B cell (primary cell): ENCODE data around the gene FAF1. TPM values are rescaled to one million over a fixed set of nuclear protein-coding genes. Genes with fewer than 3 reads are reported as not detected.
A peak's percentile ranks its signal among the peaks of the same experiment; 100 is the strongest.

Source experiments
- ATAC-seq: fragments of 200-7000 bp; cut with Tn5 transposase; one replicate; pipeline ENCODE4 v1.10.0; 2021; ENCODE audit warnings: low read depth, mild to moderate bottlenecking, moderate number of reproducible peaks, moderate library complexity
- CTCF ChIA-PET: fragments of 350-600 bp; sonication (Branson Sonifier 250); formaldehyde crosslinking; loops from one replicate; lab custom pipeline; 2021; ENCODE audit warnings: antibody characterized with exemption, inconsistent platforms; lab: Charles Lee
- POLR2A ChIA-PET: fragments of 350-600 bp; sonication (Branson Sonifier 250); formaldehyde crosslinking; loops from one replicate; lab custom pipeline; 2021; ENCODE audit warnings: antibody characterized with exemption; lab: Charles Lee
- DNase-seq: peaks from one replicate; pipeline ENCODE4 v3.0.0; 2013
- H2AFZ ChIP-seq: 2 replicates; pipeline ENCODE4 v1.6.1; 2012; ENCODE audit warnings: mild to moderate bottlenecking, low read depth, low read length; ENCODE audit not compliant: insufficient read depth, poor library complexity, severe bottlenecking
- H3K27ac ChIP-seq, 2 donors: 1 replicate in 1 of 2; 2 replicates in 1 of 2; pipeline ENCODE4 v1.5.1; 2012 to 2013; ENCODE audit warnings: low read length in 2 of 2, mild to moderate bottlenecking in 2 of 2, moderate library complexity in 1 of 2
- H3K27me3 ChIP-seq, 4 experiments: fragments of 200-600 bp in 1 of 4; sonication (generic) in 1 of 4; replicated peaks in 1 of 4; 1 replicate in 2 of 4; 2 replicates in 2 of 4; pipeline versions ENCODE4 v1.6.1 to v1.7.0; 2013 to 2016; ENCODE audit warnings: low read length in 3 of 4, mild to moderate bottlenecking in 2 of 4, mixed read lengths in 1 of 4, moderate library complexity in 1 of 4; ENCODE audit not compliant: insufficient read depth in 4 of 4, control insufficient read depth in 3 of 4; ENCODE audit errors: control extremely low read depth in 1 of 4
- H3K36me3 ChIP-seq, 2 experiments: replicated peaks in 1 of 2; 1 replicate in 1 of 2; 2 replicates in 1 of 2; pipeline versions ENCODE4 v1.6.1 to v1.7.1; 2013; ENCODE audit warnings: low read length in 1 of 2; ENCODE audit not compliant: insufficient read depth in 2 of 2, control insufficient read depth in 1 of 2; ENCODE audit errors: control extremely low read depth in 1 of 2, extremely low read depth in 1 of 2
- H3K4me1 ChIP-seq, 2 donors: fragments of 200-600 bp in 1 of 2; sonication (generic) in 1 of 2; 1 replicate in 1 of 2; 2 replicates in 1 of 2; pipeline versions ENCODE4 v1.5.1 to v1.6.1; 2013 to 2017; ENCODE audit warnings: low read length in 2 of 2; ENCODE audit not compliant: control insufficient read depth in 2 of 2, insufficient read depth in 2 of 2
- H3K4me2 ChIP-seq: replicated peaks from 2 replicates; pipeline ENCODE3; 2012; ENCODE audit warnings: mild to moderate bottlenecking, low read depth, low read length; ENCODE audit not compliant: poor library complexity, severe bottlenecking
- H3K4me3 ChIP-seq, 5 experiments: fragments of 200-600 bp in 1 of 5; sonication (generic) in 1 of 5; 1 replicate in 3 of 5; 2 replicates in 2 of 5; pipeline versions ENCODE4 v1.5.1 to v1.7.0; 2011 to 2016; ENCODE audit warnings: low read length in 4 of 5, mild to moderate bottlenecking in 4 of 5, low read depth in 2 of 5, control low read depth in 1 of 5, moderate library complexity in 1 of 5; ENCODE audit not compliant: insufficient read depth in 1 of 5; ENCODE audit errors: control extremely low read depth in 1 of 5, extremely low read depth in 1 of 5
- H3K79me2 ChIP-seq: fragments of 200-600 bp; sonication (generic); one replicate; pipeline ENCODE4 v1.6.0; 2016; ENCODE audit warnings: low read length; ENCODE audit not compliant: control insufficient read depth, insufficient read depth
- H3K9ac ChIP-seq: fragments of 200-600 bp; sonication (generic); 2 replicates; pipeline ENCODE4 v1.6.1; 2017; ENCODE audit warnings: mild to moderate bottlenecking, low read length, moderate library complexity
- H3K9me3 ChIP-seq, 3 donors: one replicate each; pipeline versions ENCODE4 v1.6.1 to v1.7.1; 2013; ENCODE audit warnings: low read length in 2 of 3; ENCODE audit not compliant: control insufficient read depth in 2 of 3, insufficient read depth in 1 of 3; ENCODE audit errors: control extremely low read depth in 1 of 3
- H4K20me1 ChIP-seq: 2 replicates; pipeline ENCODE4 v1.6.0; 2012; ENCODE audit warnings: mild to moderate bottlenecking, low read length; ENCODE audit not compliant: insufficient read depth, control insufficient read depth, poor library complexity, severe bottlenecking
- H3K27ac Mint-ChIP-seq: one replicate; pipeline ENCODE4 v1.8.0; 2021; ENCODE audit warnings: mixed read lengths
- H3K27me3 Mint-ChIP-seq: one replicate; pipeline ENCODE4 v1.8.0; 2021; ENCODE audit warnings: mixed read lengths
- H3K4me1 Mint-ChIP-seq: one replicate; pipeline ENCODE4 v1.8.0; 2021; ENCODE audit warnings: mixed read lengths
- H3K4me3 Mint-ChIP-seq: one replicate; pipeline ENCODE4 v1.8.0; 2021; ENCODE audit warnings: mixed read lengths
- H3K9me3 Mint-ChIP-seq: one replicate; pipeline ENCODE4 v1.8.0; 2022; ENCODE audit warnings: mixed read lengths; ENCODE audit not compliant: insufficient read depth
- EZH2 ChIP-seq: IDR thresholded peaks from 2 replicates; pipeline ENCODE4 v1.6.1; 2012; ENCODE audit warnings: borderline replicate concordance, low read depth, mild to moderate bottlenecking, moderate library complexity, low read length; ENCODE audit not compliant: insufficient read depth, poor library complexity, severe bottlenecking
- WGBS: methylation state at CpG from one replicate; pipeline ENCODE4 v1.1.5; 2013; ENCODE audit warnings: missing lambda C conversion rate; ENCODE audit not compliant: insufficient coverage; 5-methylcytosine and 5-hydroxymethylcytosine counted together
- intact Hi-C: fragments of 100-400 bp; cut with micrococcal nuclease; formaldehyde crosslinking; loops from one replicate; pipeline ENCODE4 v1.10.0; 2022
- polyA plus RNA-seq: library from polyadenylated mRNA; depleted of rRNA; stranded (reverse); fragments of >200 nt; gene quantifications from 2 replicates; pipeline ENCODE4 v1.2.3, GENCODE V29; 2012
- total RNA-seq, 2 donors: library from RNA; stranded (reverse); fragments of 120-200 nt in 1 of 2; gene quantifications; 1 replicate in 1 of 2; 2 replicates in 1 of 2; pipeline versions ENCODE4 v1.2.3 to v1.2.4, GENCODE V29; 2013 to 2022
- TF ChIP-seq, protein P1 (sequence below): fragments of 200-600 bp; IDR thresholded peaks from one replicate; pipeline ENCODE4 v1.8.0; 2022; ENCODE audit warnings: antibody characterized with exemption, mild to moderate bottlenecking

The FAF1 gene
- total and polyA plus RNA-seq, 2 donors (not counting 1 experiment from before 2014, with no cell fraction given) = 10.1 to 58.4 TPM

DNA sequence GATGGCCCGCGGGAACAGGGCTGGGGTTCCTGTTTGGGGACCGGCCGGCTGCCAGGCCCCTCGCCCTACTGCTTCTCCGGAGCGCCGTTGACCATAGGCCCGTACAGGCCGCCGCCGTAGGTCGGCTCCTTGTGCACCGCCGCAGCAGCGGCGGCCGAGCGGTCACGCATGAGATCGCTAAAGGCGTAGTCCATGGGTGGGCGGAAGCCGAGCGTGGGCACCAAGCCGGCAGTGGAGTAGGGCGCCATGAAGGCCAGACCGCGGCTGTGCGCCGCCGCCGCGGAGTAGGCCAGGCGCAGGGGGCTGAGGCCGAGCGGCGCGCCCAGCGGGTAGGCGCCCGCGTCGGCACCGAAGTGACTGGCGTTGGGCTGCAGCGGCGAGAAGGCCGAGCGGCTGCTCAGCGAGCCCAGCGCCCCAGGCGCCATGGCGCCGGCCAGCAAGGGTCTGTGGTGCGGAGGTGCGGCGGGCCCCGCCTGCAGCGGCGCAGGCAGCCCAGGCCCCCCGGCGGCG, 541.4 kb downstream of the FAF1 start:
- peak overlapping the region; percentile 33 for H2AFZ ChIP-seq
- peaks cover 67% of the 10 kb centered on the region for H3K27me3 Mint-ChIP-seq
- intact Hi-C loops = no loop called here
- H3K4me3 ChIP-seq = no peak overlapping the region
- no peaks in the 10 kb centered on the region for H3K36me3 ChIP-seq
- peaks cover 0 to 96% (median 67%) of the 10 kb centered on the region in 4 experiments for H3K27me3 ChIP-seq
- peaks cover 42% of the 10 kb centered on the region for H3K4me1 Mint-ChIP-seq
- no peak overlapping the region for H3K27ac Mint-ChIP-seq
- H3K4me1 ChIP-seq = peaks cover 40 to 65% of the 10 kb centered on the region in 2 donors
- H3K27ac ChIP-seq = no peak overlapping the region
- H3K4me3 Mint-ChIP-seq = peak overlapping the region; percentile 55
- ATAC-seq (no peak), DNase-seq (peak; percentile 47)
- CTCF ChIA-PET = no interaction called here
- WGBS = 7% methylated on average over 64 of the region's 64 CpGs
- peaks cover 0 to 86% (median 0%) of the 10 kb centered on the region in 3 donors for H3K9me3 ChIP-seq
- no peaks in the 10 kb centered on the region for H3K9me3 Mint-ChIP-seq
- POLR2A ChIA-PET = no interaction called here
- H3K4me2 ChIP-seq = peak overlapping the region; percentile 69
- H3K9ac ChIP-seq = no peak overlapping the region
- no peaks in the 10 kb centered on the region for H4K20me1 ChIP-seq
- H3K79me2 ChIP-seq = no peaks in the 10 kb centered on the region
- TF ChIP-seq, protein P1, sequence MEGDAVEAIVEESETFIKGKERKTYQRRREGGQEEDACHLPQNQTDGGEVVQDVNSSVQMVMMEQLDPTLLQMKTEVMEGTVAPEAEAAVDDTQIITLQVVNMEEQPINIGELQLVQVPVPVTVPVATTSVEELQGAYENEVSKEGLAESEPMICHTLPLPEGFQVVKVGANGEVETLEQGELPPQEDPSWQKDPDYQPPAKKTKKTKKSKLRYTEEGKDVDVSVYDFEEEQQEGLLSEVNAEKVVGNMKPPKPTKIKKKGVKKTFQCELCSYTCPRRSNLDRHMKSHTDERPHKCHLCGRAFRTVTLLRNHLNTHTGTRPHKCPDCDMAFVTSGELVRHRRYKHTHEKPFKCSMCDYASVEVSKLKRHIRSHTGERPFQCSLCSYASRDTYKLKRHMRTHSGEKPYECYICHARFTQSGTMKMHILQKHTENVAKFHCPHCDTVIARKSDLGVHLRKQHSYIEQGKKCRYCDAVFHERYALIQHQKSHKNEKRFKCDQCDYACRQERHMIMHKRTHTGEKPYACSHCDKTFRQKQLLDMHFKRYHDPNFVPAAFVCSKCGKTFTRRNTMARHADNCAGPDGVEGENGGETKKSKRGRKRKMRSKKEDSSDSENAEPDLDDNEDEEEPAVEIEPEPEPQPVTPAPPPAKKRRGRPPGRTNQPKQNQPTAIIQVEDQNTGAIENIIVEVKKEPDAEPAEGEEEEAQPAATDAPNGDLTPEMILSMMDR = no peak
- no peak for TF ChIP-seq EZH2

GRCh38 chr1:50417946-50418599, 542.0 kb downstream of the FAF1 start:
- CTCF ChIA-PET = no interaction called here
- Histone ChIP-seq H3K27me3 (peaks cover 0 to 91% (median 62%) of the 10 kb centered on the region in 4 experiments), H3K9me3 (peaks cover 0 to 87% (median 0%) of the 10 kb centered on the region in 3 donors), H3K4me2 (peak overlapping the region; percentile 69), H4K20me1 (no peaks in the 10 kb centered on the region), H3K36me3 (no peaks in the 10 kb centered on the region), H3K4me1 (peaks cover 34 to 59% of the 10 kb centered on the region in 2 donors), H3K27ac (no peak overlapping the region), H3K79me2 (no peaks in the 10 kb centered on the region), H3K4me3 (no peak overlapping the region), H3K9ac (no peak overlapping the region), H2AFZ (no peak overlapping the region)
- DNase-seq = no peak
- WGBS = 28% methylated on average over 10 of the region's 20 CpGs
- intact Hi-C loops = no loop called here
- TF ChIP-seq, protein P1 = no peak
- no peak for TF ChIP-seq EZH2
- Mint-ChIP-seq H3K27ac (no peak overlapping the region), H3K4me3 (peak overlapping the region; percentile 55), H3K27me3 (peaks cover 66% of the 10 kb centered on the region), H3K9me3 (no peaks in the 10 kb centered on the region), H3K4me1 (peaks cover 38% of the 10 kb centered on the region)
- no peak for ATAC-seq
- POLR2A ChIA-PET = no interaction called here
